ENCODE results near the gene BFSP2. TPM values are rescaled to one million over a fixed set of nuclear protein-coding genes. Genes with fewer than 3 reads are reported as not detected.

The BFSP2 gene
- total and polyA plus RNA-seq, 2 of the 4 experiments (the other 2 are of a cell fraction): not detected

GRCh38 chr3:133490468-133491351 lies 90.9 kb downstream of the BFSP2 start:
- Histone ChIP-seq H4K91ac (ENCODE audit: insufficient read depth, low read depth, low read length) (no peak overlapping the region), H3K27ac (ENCODE audit: insufficient read depth, low read length) (no peak overlapping the region), H2BK120ac (ENCODE audit: low read depth, low read length) (no peak overlapping the region), H2AK9ac (replicated peaks; ENCODE audit: low read depth, low read length, poor library complexity) (no peak overlapping the region), H3K36me3 (ENCODE audit: control insufficient read depth, insufficient read depth, low read length) (no peaks in the 10 kb centered on the region), H2BK15ac (ENCODE audit: low read depth, low read length) (no peak overlapping the region; the same call in 2 of the 3 replicates), H3K14ac (replicated peaks; ENCODE audit: low read depth, low read length) (no peak overlapping the region), H3K23ac (ENCODE audit: low read depth, low read length) (no peak overlapping the region), H4K8ac (ENCODE audit: low read depth in 2 of 2, low read length in 2 of 2) (no peak overlapping the region), H3K27me3 (ENCODE audit: control insufficient read depth, insufficient read depth, low read length) (no peaks in the 10 kb centered on the region), H2BK20ac (ENCODE audit: low read depth, low read length) (no peak overlapping the region), H3K9me1 (ENCODE audit: insufficient read depth, low read length) (peaks cover under 1% of the 10 kb centered on the region), H3K9ac (ENCODE audit: low read depth, low read length) (no peak overlapping the region), H3K4me2 (ENCODE audit: low read depth, low read length) (no peak overlapping the region), H2BK5ac (ENCODE audit: low read depth, low read length, poor library complexity, severe bottlenecking) (no peak overlapping the region), H4K5ac (ENCODE audit: low read depth, low read length) (no peak overlapping the region), H3K4me1 (ENCODE audit: control insufficient read depth, insufficient read depth, low read length) (no peaks in the 10 kb centered on the region; the same call in 1 of the 2 replicates), H2AK5ac (ENCODE audit: low read depth, low read length) (0 out of 2 replicates have a peak overlapping the region, but pooled peaks have one; percentile 62), H3K4me3 (ENCODE audit: insufficient read depth, low read depth, low read length) (no peak overlapping the region), H3K56ac (ENCODE audit: extremely low read depth, insufficient read depth, low read length) (no peak overlapping the region), H2AFZ (replicated peaks; ENCODE audit: low read length, poor library complexity) (no peak overlapping the region), H3K18ac (ENCODE audit: low read depth, low read length) (no peak overlapping the region), H3K4ac (ENCODE audit: low read depth, low read length) (no peak overlapping the region; the same call in 1 of the 2 replicates), H3K79me1 (ENCODE audit: low read depth in 1 of 2, low read length in 2 of 2) (no peaks in the 10 kb centered on the region), H3K9me3 (ENCODE audit: control insufficient read depth, insufficient read depth, low read length) (peaks cover 2% of the 10 kb centered on the region; the same call in 1 of the 2 replicates), H4K20me1 (ENCODE audit: insufficient read depth, low read length) (no peaks in the 10 kb centered on the region)
- TF ChIP-seq MAFK (IDR thresholded peaks at IDR 0.05; ENCODE audit: low read depth, low read length) (no peak), BHLHE40 (IDR thresholded peaks at IDR 0.05; ENCODE audit: low read depth, low read length) (no peak), NFE2L2 (IDR thresholded peaks at IDR 0.05; ENCODE audit: low read depth, low read length) (no peak), ELK1 (IDR thresholded peaks at IDR 0.05; ENCODE audit: borderline replicate concordance, low read depth, low read length) (no peak), SMC3 (IDR thresholded peaks at IDR 0.05; ENCODE audit: low read depth, low read length) (no peak), CEBPB (IDR thresholded peaks at IDR 0.05; ENCODE audit: low read depth, low read length) (no peak), MAZ (IDR thresholded peaks at IDR 0.05; ENCODE audit: borderline replicate concordance, low read depth, low read length) (no peak), RFX5 (IDR thresholded peaks at IDR 0.05; ENCODE audit: low read depth, low read length) (no peak)
- BruUV-seq (replicated peaks): no TSS peak
- dilution Hi-C loops (cut with HindIII; ENCODE audit: low sequenced_read_pairs, unreplicated experiment): no loop called here
- ATAC-seq (ENCODE audit: low read depth) (no peak), DNase-seq (no peak)
- ChIA-PET CTCF (no interaction called here), POLR2A (ENCODE audit: unreplicated experiment) (no interaction called here)
- no CpG with 5 or more reads among the region's 12 CpGs for whole genome bisulfite sequencing, 2 experiments (ENCODE audit: extremely low coverage in 2 of 2, insufficient read length in 1 of 2)
- in situ Hi-C loops (cut with MboI; ENCODE audit: low sequenced_read_pairs): no loop called here
- intact Hi-C loops (cut with micrococcal nuclease): no loop called here
